Measurements from ENCODE around the gene RPL27.

RPL27 gene

GRCh38 chr17:43034894-43035293 lies 36.7 kb downstream of the RPL27 start:
- H3K4me1 ChIP-seq (ENCODE audit: control insufficient read depth in 1 of 2, insufficient read depth in 2 of 2, low read length in 2 of 2) = no peaks in the 10 kb centered on the region
- H3K9me3 ChIP-seq (ENCODE audit: control insufficient read depth in 1 of 2, low read length in 2 of 2) = no peaks in the 10 kb centered on the region
- no peak overlapping the region for H3K4me3 ChIP-seq (ENCODE audit: low read depth in 1 of 2, low read length in 2 of 2)
- no peak overlapping the region for H3K27ac ChIP-seq (ENCODE audit: low read length)
- H3K36me3 ChIP-seq (ENCODE audit: control insufficient read depth in 1 of 2, insufficient read depth in 2 of 2, low read length in 2 of 2) = no peaks in the 10 kb centered on the region
- H3K27me3 ChIP-seq (ENCODE audit: low read depth, low read length) = no peaks in the 10 kb centered on the region

DNA sequence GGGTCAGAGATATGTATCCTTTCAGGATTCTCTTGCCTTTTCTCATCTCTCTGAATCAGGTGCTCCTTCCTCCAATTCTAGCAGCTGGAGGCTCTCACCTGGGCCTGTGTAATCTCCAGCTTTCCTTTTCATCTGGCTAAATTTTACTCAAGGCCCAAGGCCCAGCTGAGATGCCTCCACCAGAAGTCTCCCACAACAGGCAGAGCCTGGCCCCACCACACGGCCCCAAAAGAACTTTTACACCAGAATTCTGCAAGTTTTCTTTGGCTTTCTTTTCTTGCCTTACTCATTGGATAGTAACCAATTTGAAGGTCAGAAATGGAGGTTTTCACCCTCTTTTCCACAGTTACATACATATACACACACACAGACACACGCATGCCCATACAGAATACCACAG lies 41.4 kb downstream of the RPL27 start:
- Histone ChIP-seq H3K4me3 (ENCODE audit: low read depth in 1 of 2, low read length in 2 of 2) (no peak overlapping the region), H3K27ac (ENCODE audit: low read length) (no peak overlapping the region), H3K9me3 (ENCODE audit: control insufficient read depth in 1 of 2, low read length in 2 of 2) (no peaks in the 10 kb centered on the region), H3K27me3 (ENCODE audit: low read depth, low read length) (no peaks in the 10 kb centered on the region), H3K36me3 (ENCODE audit: control insufficient read depth in 1 of 2, insufficient read depth in 2 of 2, low read length in 2 of 2) (peaks cover 0 to 7% of the 10 kb centered on the region in 2 donors), H3K4me1 (ENCODE audit: control insufficient read depth in 1 of 2, insufficient read depth in 2 of 2, low read length in 2 of 2) (no peaks in the 10 kb centered on the region)

GRCh38 chr17:43040655-43041054 lies 42.4 kb downstream of the RPL27 start:
- Histone ChIP-seq H3K27ac (ENCODE audit: low read length) (no peak overlapping the region), H3K9me3 (ENCODE audit: control insufficient read depth in 1 of 2, low read length in 2 of 2) (no peaks in the 10 kb centered on the region), H3K4me1 (ENCODE audit: control insufficient read depth in 1 of 2, insufficient read depth in 2 of 2, low read length in 2 of 2) (no peaks in the 10 kb centered on the region), H3K4me3 (ENCODE audit: low read depth in 1 of 2, low read length in 2 of 2) (no peak overlapping the region), H3K27me3 (ENCODE audit: low read depth, low read length) (no peaks in the 10 kb centered on the region), H3K36me3 (ENCODE audit: control insufficient read depth in 1 of 2, insufficient read depth in 2 of 2, low read length in 2 of 2) (peaks cover 0 to 7% of the 10 kb centered on the region in 2 donors)

DNA sequence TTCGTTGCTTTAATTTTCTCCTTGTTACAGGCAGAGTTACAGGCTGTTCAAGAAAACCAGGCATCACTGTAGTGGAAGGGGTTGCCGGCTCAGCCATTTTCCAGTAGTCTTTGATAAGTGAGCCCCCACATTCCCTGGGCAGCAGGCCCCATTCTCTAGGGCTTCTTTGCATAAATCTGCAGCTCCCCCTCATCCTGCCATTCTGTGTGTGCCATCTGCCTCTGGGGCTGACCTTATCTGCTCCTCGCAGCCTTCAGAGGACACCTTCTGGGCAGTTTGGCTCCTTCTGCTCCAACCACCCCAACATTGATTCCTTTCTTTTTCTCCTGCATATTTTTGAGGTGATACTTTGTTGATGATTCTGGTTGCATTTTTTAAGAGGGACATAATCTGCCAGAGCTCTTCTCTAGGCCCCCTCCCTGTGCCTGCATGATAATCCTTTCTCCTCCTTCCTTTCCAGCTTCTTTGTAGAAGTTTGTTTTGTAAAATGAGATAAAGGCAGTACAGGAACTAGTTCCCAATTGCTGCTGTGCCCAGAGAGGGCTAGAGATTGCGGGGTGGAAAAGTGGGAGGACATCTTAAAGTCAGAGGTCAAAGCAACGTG lies 43.9 kb downstream of the RPL27 start:
- no peaks in the 10 kb centered on the region for H3K9me3 ChIP-seq (ENCODE audit: control insufficient read depth in 1 of 2, low read length in 2 of 2)
- no peaks in the 10 kb centered on the region for H3K4me1 ChIP-seq (ENCODE audit: control insufficient read depth in 1 of 2, insufficient read depth in 2 of 2, low read length in 2 of 2)
- H3K36me3 ChIP-seq (ENCODE audit: control insufficient read depth in 1 of 2, insufficient read depth in 2 of 2, low read length in 2 of 2) = peaks cover 0 to 7% of the 10 kb centered on the region in 2 donors
- no peak overlapping the region for H3K27ac ChIP-seq (ENCODE audit: low read length)
- H3K27me3 ChIP-seq (ENCODE audit: low read depth, low read length) = no peaks in the 10 kb centered on the region
- H3K4me3 ChIP-seq (ENCODE audit: low read depth in 1 of 2, low read length in 2 of 2) = no peak overlapping the region

DNA sequence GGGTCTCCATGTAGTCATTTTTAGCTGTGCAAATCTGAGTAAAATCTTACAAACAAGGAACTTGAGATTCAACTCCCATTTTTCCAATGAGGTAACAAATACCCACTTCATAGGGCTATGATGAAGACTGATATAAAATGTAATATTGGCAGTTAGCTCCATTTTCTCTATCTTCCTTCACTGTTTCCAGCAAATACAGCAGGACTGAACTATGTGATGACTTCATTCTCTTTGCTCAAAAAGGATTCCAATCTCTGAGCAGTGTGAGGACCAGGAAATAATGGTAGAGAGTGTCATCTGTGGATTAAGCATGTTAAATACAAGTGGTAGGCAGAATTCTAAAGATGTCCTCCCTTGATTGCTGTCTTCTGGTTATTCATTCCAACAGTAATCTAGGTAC lies 45.1 kb downstream of the RPL27 start:
- Histone ChIP-seq H3K9me3 (ENCODE audit: control insufficient read depth in 1 of 2, low read length in 2 of 2) (no peaks in the 10 kb centered on the region), H3K27ac (ENCODE audit: low read length) (no peak overlapping the region), H3K4me1 (ENCODE audit: control insufficient read depth in 1 of 2, insufficient read depth in 2 of 2, low read length in 2 of 2) (no peaks in the 10 kb centered on the region), H3K27me3 (ENCODE audit: low read depth, low read length) (no peaks in the 10 kb centered on the region), H3K36me3 (ENCODE audit: control insufficient read depth in 1 of 2, insufficient read depth in 2 of 2, low read length in 2 of 2) (peaks cover 0 to 7% of the 10 kb centered on the region in 2 donors), H3K4me3 (ENCODE audit: low read depth in 1 of 2, low read length in 2 of 2) (no peak overlapping the region)

- H3K27me3 ChIP-seq (ENCODE audit: low read depth, low read length) = no peaks in the 10 kb centered on the region
- H3K27ac ChIP-seq (ENCODE audit: low read length) = no peak overlapping the region
- H3K4me1 ChIP-seq (ENCODE audit: control insufficient read depth in 1 of 2, insufficient read depth in 2 of 2, low read length in 2 of 2) = no peaks in the 10 kb centered on the region
These were observed 45.8 kb downstream of the RPL27 start for GRCh38 chr17:43044024-43044423.

DNA sequence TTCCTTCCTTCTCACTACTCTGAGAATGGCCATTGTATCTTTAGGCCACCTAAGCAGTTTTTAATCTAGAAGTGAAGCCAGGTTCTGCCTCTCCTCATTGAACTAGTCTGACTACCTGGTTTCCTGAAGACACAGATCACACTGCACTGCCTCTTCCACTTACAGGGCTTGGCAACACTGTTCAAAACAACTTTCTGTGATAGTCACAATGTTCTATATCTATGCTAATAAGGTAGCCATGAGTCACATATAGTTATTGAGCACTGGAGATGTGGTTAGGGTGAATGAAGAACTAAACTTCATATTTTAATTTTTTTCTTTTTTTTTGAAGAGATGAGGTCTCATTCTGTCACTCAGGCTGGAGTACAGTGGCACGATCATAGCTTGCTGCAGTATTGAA lies 53.8 kb downstream of the RPL27 start:
- Histone ChIP-seq H3K27ac (ENCODE audit: low read length) (no peak overlapping the region), H3K4me3 (ENCODE audit: low read depth in 1 of 2, low read length in 2 of 2) (no peak overlapping the region), H3K36me3 (ENCODE audit: control insufficient read depth in 1 of 2, insufficient read depth in 2 of 2, low read length in 2 of 2) (peaks cover 0 to 4% of the 10 kb centered on the region in 2 donors), H3K9me3 (ENCODE audit: control insufficient read depth in 1 of 2, low read length in 2 of 2) (no peaks in the 10 kb centered on the region), H3K4me1 (ENCODE audit: control insufficient read depth in 1 of 2, insufficient read depth in 2 of 2, low read length in 2 of 2) (no peaks in the 10 kb centered on the region), H3K27me3 (ENCODE audit: low read depth, low read length) (no peaks in the 10 kb centered on the region)

More at GRCh38 chr17:43044024-43044423, 45.8 kb downstream of the RPL27 start:
- Histone ChIP-seq H3K4me3 (ENCODE audit: low read depth in 1 of 2, low read length in 2 of 2) (no peak overlapping the region), H3K36me3 (ENCODE audit: control insufficient read depth in 1 of 2, insufficient read depth in 2 of 2, low read length in 2 of 2) (peaks cover 0 to 11% of the 10 kb centered on the region in 2 donors), H3K9me3 (ENCODE audit: control insufficient read depth in 1 of 2, low read length in 2 of 2) (no peaks in the 10 kb centered on the region)

Measured in muscle layer of duodenum (tissue), 2 donors.